SK-N-MC (cell line): ENCODE data around the gene RUNX2.

ENCODE experiments used
- EZH2 ChIP-seq: fragments of 200-600 bp; sonication (generic); IDR thresholded peaks from one replicate; pipeline ENCODE4 v1.6.1; 2017; ENCODE audit warnings: antibody characterized with exemption
- FOXP2 ChIP-seq: optimal IDR thresholded peaks from 2 replicates; pipeline ENCODE3; 2011; ENCODE audit warnings: mild to moderate bottlenecking, moderate library complexity; ENCODE audit not compliant: insufficient read depth; ENCODE audit errors: extremely low read length, control extremely low read depth
- POLR2AphosphoS5 ChIP-seq: IDR thresholded peaks from 2 replicates; pipeline ENCODE4 v1.6.1; 2012; ENCODE audit warnings: mild to moderate bottlenecking, low read depth, low read length, borderline replicate concordance

DNA sequence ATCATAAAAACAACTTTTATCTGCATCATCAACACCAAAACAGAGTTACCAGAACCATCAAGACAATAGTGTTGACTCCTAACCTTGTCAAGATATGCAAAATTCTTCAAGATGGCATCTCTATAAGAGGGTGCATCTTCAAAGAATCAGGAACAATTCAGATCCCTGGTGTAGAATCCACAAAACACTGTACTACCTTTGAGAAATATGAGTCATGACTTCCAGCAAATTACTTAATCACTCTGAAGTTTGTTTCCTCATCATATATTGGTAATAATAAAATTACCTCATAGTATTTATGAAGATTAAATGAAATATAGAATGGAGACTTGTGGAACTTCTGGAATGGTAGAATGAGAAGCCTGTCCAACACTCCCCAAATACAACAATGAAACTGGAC lies 270.9 kb downstream of the RUNX2 start:
- TF ChIP-seq POLR2AphosphoS5 (no peak), EZH2 (no peak), FOXP2 (no peak)
